ENCODE data around the gene HPSE. TPM values are rescaled to one million over a fixed set of nuclear protein-coding genes. Genes with fewer than 3 reads are reported as not detected.
A peak's percentile ranks its signal among the peaks of the same experiment; 100 is the strongest.

Gene HPSE
- total RNA-seq, 2 donors from 2014 or later: 0.52 to 0.99 TPM

DNA sequence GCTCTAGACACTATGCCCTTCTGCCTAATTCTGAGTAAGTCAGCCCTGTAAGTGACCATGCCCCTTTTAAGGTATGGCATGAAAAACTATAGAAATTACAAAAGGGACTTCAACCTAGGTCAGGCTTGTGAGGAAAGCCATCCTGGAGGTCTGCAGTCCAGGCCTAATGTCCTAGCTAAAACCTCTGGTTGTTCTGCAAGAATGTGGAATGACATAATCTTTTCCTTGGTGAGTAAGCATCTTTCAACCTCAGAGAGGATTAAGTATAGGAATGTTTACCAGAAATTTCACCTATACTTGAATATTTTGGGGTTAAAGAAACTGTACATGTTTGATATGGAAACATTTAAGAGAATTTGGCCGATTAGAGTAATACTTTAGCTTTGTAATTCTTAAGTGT is 23.8 kb upstream of the HPSE start:
- WGBS, 2 donors: 73 to 83% methylated on average over 1 of the region's 1 CpG
- Histone ChIP-seq H3K4me1 (peaks cover 20% of the 10 kb centered on the region), H3K27ac (no peak overlapping the region), H3K27me3 (no peaks in the 10 kb centered on the region), H3K9me3 (no peaks in the 10 kb centered on the region), H3K4me3 (no peak overlapping the region), H3K36me3 (replicated peaks in 1 of 2; ENCODE audit: insufficient read depth in 1 of 2, low read depth in 2 of 2) (no peaks in the 10 kb centered on the region)
- DNase-seq (no peak), ATAC-seq (no peak)
- intact Hi-C loops (cut with DNase I): no loop called here
- TF ChIP-seq, protein P1, sequence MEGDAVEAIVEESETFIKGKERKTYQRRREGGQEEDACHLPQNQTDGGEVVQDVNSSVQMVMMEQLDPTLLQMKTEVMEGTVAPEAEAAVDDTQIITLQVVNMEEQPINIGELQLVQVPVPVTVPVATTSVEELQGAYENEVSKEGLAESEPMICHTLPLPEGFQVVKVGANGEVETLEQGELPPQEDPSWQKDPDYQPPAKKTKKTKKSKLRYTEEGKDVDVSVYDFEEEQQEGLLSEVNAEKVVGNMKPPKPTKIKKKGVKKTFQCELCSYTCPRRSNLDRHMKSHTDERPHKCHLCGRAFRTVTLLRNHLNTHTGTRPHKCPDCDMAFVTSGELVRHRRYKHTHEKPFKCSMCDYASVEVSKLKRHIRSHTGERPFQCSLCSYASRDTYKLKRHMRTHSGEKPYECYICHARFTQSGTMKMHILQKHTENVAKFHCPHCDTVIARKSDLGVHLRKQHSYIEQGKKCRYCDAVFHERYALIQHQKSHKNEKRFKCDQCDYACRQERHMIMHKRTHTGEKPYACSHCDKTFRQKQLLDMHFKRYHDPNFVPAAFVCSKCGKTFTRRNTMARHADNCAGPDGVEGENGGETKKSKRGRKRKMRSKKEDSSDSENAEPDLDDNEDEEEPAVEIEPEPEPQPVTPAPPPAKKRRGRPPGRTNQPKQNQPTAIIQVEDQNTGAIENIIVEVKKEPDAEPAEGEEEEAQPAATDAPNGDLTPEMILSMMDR (IDR thresholded peaks at IDR 0.05): no peak
- TF ChIP-seq POLR2A (IDR thresholded peaks at IDR 0.05): no peak

DNA sequence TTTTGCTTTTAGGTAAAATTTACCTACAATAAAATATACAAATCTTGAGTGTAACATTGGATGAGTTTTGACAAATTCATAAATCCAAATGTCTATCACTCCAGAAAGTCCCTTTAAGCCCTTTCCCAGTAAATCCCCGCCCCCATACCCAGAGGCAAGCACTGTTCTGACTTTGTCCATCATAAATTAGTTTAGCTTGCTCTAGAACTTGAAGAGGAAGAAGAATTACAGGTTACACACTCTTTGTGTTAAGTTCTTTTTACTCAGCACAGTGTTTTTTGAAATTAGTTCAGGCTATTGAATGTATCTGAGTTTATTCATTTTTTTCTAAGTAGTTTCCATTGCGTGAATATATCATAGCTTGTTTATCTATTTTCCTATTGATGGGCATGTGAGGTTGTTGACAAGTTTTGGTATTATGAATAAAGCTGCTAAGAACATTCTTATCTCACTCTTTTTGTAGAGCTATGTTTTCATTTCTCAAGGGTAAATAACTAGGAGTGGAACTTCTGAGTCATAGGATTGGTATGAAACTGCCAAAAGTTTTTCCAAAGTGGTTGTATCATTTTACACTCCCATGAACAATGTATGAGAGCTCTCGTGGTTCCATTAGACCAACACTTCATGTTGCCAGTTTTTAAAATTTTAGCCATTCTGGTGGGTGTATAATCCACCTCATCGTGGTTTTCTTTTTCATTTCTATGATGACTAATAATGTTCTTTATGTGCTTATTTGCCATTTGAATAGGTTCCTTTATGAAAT is 22.4 kb upstream of the HPSE start:
- intact Hi-C loops (cut with DNase I): no loop called here
- 40 to 47% methylated on average over 4 of the region's 4 CpGs for WGBS, 2 donors
- Histone ChIP-seq H3K27ac (peak overlapping the region in 2 of 4 donors; percentile 41 to 62), H3K4me1 (peaks cover 15% of the 10 kb centered on the region), H3K27me3 (no peaks in the 10 kb centered on the region), H3K9me3 (no peaks in the 10 kb centered on the region), H3K4me3 (no peak overlapping the region), H3K36me3 (replicated peaks in 1 of 2; ENCODE audit: insufficient read depth in 1 of 2, low read depth in 2 of 2) (no peaks in the 10 kb centered on the region)
- DNase-seq (no peak), ATAC-seq (peak; percentile 86)
- no peak for TF ChIP-seq POLR2A (IDR thresholded peaks at IDR 0.05)
- TF ChIP-seq, protein P1 (IDR thresholded peaks at IDR 0.05): no peak

DNA sequence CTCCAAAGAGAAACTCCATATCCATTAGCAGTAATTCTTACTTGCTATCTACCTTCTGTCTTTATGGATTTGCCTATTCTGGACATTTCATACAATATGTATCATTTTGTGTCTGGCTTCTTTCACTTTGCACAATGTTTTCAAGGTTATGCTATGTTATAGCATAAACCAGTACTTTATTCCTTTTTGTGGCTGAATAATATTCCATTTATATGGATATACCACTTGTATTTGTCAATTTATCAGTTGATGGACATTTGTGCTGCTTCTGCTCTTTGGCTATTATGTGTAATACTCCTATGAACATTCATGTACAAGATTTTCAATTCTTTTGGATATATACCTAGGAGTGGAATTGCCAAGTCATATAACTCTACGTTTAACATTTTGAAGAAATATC is 18.9 kb upstream of the HPSE start:
- Histone ChIP-seq H3K4me1 (peaks cover 15% of the 10 kb centered on the region), H3K9me3 (no peaks in the 10 kb centered on the region), H3K36me3 (replicated peaks in 1 of 2; ENCODE audit: insufficient read depth in 1 of 2, low read depth in 2 of 2) (no peaks in the 10 kb centered on the region), H3K27ac (no peak overlapping the region), H3K27me3 (no peaks in the 10 kb centered on the region), H3K4me3 (no peak overlapping the region)
- 90% methylated on average over 1 of the region's 1 CpG for WGBS, 2 donors
- no peak for DNase-seq
- TF ChIP-seq, protein P1 (IDR thresholded peaks at IDR 0.05): no peak
- TF ChIP-seq POLR2A (IDR thresholded peaks at IDR 0.05): no peak
- no peak for ATAC-seq
- intact Hi-C loops (cut with DNase I): no loop called here

DNA sequence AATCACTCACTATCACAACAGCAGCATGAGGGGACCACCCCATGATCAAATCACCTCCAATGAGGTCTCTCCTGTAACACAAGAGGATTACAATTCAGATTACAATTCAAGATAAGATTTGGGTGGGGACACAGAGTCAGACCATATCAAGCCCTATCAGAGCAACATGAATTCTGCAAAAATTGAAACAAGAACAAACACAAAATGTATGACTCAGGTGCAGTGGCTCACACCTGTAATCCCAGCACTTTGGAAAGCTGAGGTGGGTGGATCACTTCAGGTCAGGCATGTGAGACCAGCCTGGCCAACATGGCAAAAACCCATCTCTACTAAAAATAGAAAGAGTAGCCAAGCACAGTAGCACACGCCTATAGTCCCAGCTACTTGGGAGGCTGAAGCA is 13.4 kb upstream of the HPSE start:
- H3K9me3 ChIP-seq: no peaks in the 10 kb centered on the region
- intact Hi-C loops (cut with DNase I): no loop called here
- no peaks in the 10 kb centered on the region for H3K27me3 ChIP-seq
- TF ChIP-seq POLR2A (IDR thresholded peaks at IDR 0.05): no peak
- TF ChIP-seq, protein P1 (IDR thresholded peaks at IDR 0.05): no peak
- DNase-seq: no peak
- H3K4me3 ChIP-seq: no peak overlapping the region
- no peaks in the 10 kb centered on the region for H3K36me3 ChIP-seq (replicated peaks in 1 of 2; ENCODE audit: insufficient read depth in 1 of 2, low read depth in 2 of 2)
- H3K27ac ChIP-seq: no peak overlapping the region
- H3K4me1 ChIP-seq: no peaks in the 10 kb centered on the region
- WGBS, 2 donors: 56 to 78% methylated on average over 1 of the region's 1 CpG
- ATAC-seq: no peak

DNA sequence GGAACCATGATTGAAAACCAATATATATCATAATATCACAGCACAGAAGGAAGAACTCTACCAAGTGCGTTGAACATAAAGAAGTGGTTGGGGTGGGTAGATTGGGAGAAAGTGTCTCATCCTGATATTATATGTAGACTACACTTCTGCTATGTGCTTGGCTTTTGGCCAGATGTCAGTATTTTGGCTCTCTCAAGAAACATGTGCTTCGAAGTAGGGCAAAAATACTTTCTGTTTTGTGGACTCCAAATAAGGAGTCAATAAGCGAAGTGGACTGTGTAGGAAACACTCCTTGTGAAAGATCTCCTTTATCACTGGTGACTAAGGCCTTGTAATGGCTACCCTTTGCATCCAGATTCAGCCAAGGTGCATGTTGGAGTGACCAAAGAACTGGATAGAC is 7.8 kb upstream of the HPSE start:
- ATAC-seq (no peak), DNase-seq (no peak)
- Histone ChIP-seq H3K9me3 (no peaks in the 10 kb centered on the region), H3K36me3 (replicated peaks in 1 of 2; ENCODE audit: insufficient read depth in 1 of 2, low read depth in 2 of 2) (no peaks in the 10 kb centered on the region), H3K4me3 (no peak overlapping the region), H3K4me1 (no peaks in the 10 kb centered on the region), H3K27ac (no peak overlapping the region), H3K27me3 (no peaks in the 10 kb centered on the region)
- TF ChIP-seq, protein P1 (IDR thresholded peaks at IDR 0.05): no peak
- no peak for TF ChIP-seq POLR2A (IDR thresholded peaks at IDR 0.05)
- 73 to 79% methylated on average over 3 of the region's 3 CpGs for WGBS, 2 donors
- intact Hi-C loops (cut with DNase I): no loop called here

All from body of pancreas (tissue), 4 donors.